Measurements from ENCODE around the gene TRMU. TPM values are rescaled to one million over a fixed set of nuclear protein-coding genes. Genes with fewer than 3 reads are reported as not detected.

TRMU gene
- total RNA-seq, 1 experiment from 2014 or later = 48.8 TPM

DNA sequence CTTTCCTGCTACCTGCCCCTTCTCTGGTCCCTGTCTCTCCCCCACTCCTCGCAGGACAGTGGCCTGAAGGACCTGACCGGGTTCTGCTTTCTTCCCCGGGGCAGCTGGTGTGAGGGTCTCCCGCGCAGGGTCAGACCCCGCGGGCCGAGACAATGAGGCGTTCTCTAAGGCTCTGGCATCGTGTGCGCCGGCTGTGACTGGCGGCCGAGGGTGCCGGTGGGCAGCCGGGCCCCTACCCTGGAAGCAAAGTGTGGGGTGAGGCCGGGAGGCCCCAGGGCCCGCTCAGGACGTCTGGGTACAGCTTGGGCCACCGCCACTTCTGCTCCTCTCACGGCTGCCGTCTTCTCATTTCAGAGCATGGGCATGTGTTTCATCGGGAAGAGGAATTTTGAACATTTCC is 16.3 kb downstream of the TRMU start:
- no peak overlapping the region for H3K27ac ChIP-seq (ENCODE audit: low read length)
- ATAC-seq (no peak), DNase-seq (ENCODE audit: low read depth, low spot score) (no peak)
- no peaks in the 10 kb centered on the region for H3K9me3 ChIP-seq (ENCODE audit: control insufficient read depth, insufficient read depth, low read depth, low read length)
- TF ChIP-seq SIN3A (IDR thresholded peaks at IDR 0.05; ENCODE audit: borderline replicate concordance, insufficient read depth, low read depth, low read length) = no peak
- TF ChIP-seq, protein P1, sequence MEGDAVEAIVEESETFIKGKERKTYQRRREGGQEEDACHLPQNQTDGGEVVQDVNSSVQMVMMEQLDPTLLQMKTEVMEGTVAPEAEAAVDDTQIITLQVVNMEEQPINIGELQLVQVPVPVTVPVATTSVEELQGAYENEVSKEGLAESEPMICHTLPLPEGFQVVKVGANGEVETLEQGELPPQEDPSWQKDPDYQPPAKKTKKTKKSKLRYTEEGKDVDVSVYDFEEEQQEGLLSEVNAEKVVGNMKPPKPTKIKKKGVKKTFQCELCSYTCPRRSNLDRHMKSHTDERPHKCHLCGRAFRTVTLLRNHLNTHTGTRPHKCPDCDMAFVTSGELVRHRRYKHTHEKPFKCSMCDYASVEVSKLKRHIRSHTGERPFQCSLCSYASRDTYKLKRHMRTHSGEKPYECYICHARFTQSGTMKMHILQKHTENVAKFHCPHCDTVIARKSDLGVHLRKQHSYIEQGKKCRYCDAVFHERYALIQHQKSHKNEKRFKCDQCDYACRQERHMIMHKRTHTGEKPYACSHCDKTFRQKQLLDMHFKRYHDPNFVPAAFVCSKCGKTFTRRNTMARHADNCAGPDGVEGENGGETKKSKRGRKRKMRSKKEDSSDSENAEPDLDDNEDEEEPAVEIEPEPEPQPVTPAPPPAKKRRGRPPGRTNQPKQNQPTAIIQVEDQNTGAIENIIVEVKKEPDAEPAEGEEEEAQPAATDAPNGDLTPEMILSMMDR (IDR thresholded peaks at IDR 0.05) = no peak
- no peak for TF ChIP-seq TCF7L2 (IDR thresholded peaks at IDR 0.05; ENCODE audit: low read depth, low read length)
- TF ChIP-seq POLR2AphosphoS5 (IDR thresholded peaks at IDR 0.05; ENCODE audit: low read depth, low read length) = no peak
- intact Hi-C loops (cut with micrococcal nuclease; ENCODE audit: unreplicated experiment) (no loop called here), in situ Hi-C loops (cut with HindIII; ENCODE audit: low pct_unique_long_range_greater_than_20kb, low sequenced_read_pairs) (no loop called here)
- H3K4me1 ChIP-seq (ENCODE audit: control insufficient read depth, insufficient read depth, low read length) = no peaks in the 10 kb centered on the region
- H3K27me3 ChIP-seq (ENCODE audit: control insufficient read depth, insufficient read depth, low read length) = no peaks in the 10 kb centered on the region
- no TSS peak for BruUV-seq (replicated peaks)
- peaks cover 3% of the 10 kb centered on the region for H3K36me3 ChIP-seq (ENCODE audit: control insufficient read depth, insufficient read depth, low read length)
- no peak overlapping the region for H3K4me3 ChIP-seq (ENCODE audit: low read depth in 2 of 2, low read length in 2 of 2)
- POLR2A ChIA-PET = no interaction called here
- CTCF ChIA-PET = no interaction called here

DNA sequence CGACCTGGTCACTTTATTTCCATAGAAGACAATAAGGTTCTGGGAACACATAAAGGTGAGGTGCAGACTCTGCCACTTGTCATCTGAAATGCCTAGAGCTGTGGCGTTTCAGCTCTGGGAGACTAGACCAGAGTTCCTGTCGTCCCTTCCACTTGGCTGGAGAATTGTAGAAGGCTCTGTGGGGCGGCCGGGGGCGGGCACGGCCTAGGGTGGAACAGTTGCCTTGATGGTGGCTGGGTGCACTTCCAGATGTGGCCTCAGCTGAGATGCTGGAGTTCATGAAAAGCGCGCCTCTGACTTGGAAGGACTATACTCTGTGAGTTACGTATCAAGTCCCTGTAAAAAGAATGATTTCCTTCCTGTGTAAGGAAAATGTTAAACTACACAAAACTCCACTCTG is 16.8 kb downstream of the TRMU start:
- Histone ChIP-seq H3K36me3 (ENCODE audit: control insufficient read depth, insufficient read depth, low read length) (peaks cover 3% of the 10 kb centered on the region), H3K27me3 (ENCODE audit: control insufficient read depth, insufficient read depth, low read length) (no peaks in the 10 kb centered on the region), H3K4me1 (ENCODE audit: control insufficient read depth, insufficient read depth, low read length) (no peaks in the 10 kb centered on the region), H3K4me3 (ENCODE audit: low read depth in 2 of 2, low read length in 2 of 2) (no peak overlapping the region), H3K9me3 (ENCODE audit: control insufficient read depth, insufficient read depth, low read depth, low read length) (no peaks in the 10 kb centered on the region), H3K27ac (ENCODE audit: low read length) (no peak overlapping the region)
- no peak for DNase-seq (ENCODE audit: low read depth, low spot score)
- in situ Hi-C loops (cut with HindIII; ENCODE audit: low pct_unique_long_range_greater_than_20kb, low sequenced_read_pairs) = no loop called here
- ChIA-PET POLR2A (no interaction called here), CTCF (no interaction called here)
- no peak for ATAC-seq
- no TSS peak for BruUV-seq (replicated peaks)
- intact Hi-C loops (cut with micrococcal nuclease; ENCODE audit: unreplicated experiment) = no loop called here
- TF ChIP-seq POLR2AphosphoS5 (IDR thresholded peaks at IDR 0.05; ENCODE audit: low read depth, low read length) = no peak
- no peak for TF ChIP-seq SIN3A (IDR thresholded peaks at IDR 0.05; ENCODE audit: borderline replicate concordance, insufficient read depth, low read depth, low read length)
- TF ChIP-seq, protein P1 (IDR thresholded peaks at IDR 0.05) = no peak
- TF ChIP-seq, protein P2, sequence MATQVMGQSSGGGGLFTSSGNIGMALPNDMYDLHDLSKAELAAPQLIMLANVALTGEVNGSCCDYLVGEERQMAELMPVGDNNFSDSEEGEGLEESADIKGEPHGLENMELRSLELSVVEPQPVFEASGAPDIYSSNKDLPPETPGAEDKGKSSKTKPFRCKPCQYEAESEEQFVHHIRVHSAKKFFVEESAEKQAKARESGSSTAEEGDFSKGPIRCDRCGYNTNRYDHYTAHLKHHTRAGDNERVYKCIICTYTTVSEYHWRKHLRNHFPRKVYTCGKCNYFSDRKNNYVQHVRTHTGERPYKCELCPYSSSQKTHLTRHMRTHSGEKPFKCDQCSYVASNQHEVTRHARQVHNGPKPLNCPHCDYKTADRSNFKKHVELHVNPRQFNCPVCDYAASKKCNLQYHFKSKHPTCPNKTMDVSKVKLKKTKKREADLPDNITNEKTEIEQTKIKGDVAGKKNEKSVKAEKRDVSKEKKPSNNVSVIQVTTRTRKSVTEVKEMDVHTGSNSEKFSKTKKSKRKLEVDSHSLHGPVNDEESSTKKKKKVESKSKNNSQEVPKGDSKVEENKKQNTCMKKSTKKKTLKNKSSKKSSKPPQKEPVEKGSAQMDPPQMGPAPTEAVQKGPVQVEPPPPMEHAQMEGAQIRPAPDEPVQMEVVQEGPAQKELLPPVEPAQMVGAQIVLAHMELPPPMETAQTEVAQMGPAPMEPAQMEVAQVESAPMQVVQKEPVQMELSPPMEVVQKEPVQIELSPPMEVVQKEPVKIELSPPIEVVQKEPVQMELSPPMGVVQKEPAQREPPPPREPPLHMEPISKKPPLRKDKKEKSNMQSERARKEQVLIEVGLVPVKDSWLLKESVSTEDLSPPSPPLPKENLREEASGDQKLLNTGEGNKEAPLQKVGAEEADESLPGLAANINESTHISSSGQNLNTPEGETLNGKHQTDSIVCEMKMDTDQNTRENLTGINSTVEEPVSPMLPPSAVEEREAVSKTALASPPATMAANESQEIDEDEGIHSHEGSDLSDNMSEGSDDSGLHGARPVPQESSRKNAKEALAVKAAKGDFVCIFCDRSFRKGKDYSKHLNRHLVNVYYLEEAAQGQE (IDR thresholded peaks at IDR 0.05; ENCODE audit: insufficient read depth in 1 of 2, low read depth in 2 of 2, low read length in 1 of 2) = no peak
- TF ChIP-seq TCF7L2 (IDR thresholded peaks at IDR 0.05; ENCODE audit: low read depth, low read length) = no peak
